Activated CD4-positive, alpha-beta T cell treated with anti-CD3 and anti-CD28 coated beads for 24 hours (primary cell): ENCODE results near the gene TRIO.
"Not testable (repeated sequence)": the region's sequence is repeated elsewhere in the genome, so short reads cannot be mapped to it uniquely, and the experiment has no call there.

Experiments
- DNase-seq, 2 donors: peaks; one replicate each; pipeline ENCODE4 v3.0.0-alpha.2; 2020; ENCODE audit warnings: low read depth in 2 of 2

Gene TRIO

GRCh38 chr5:14432931-14433589 lies 289.9 kb downstream of the TRIO start:
- DNase-seq, result no peak

GRCh38 chr5:14435481-14435880 lies 292.3 kb downstream of the TRIO start:
- DNase-seq, result no peak

- DNase-seq, result not testable (repeated sequence)
These were observed 293.0 kb downstream of the TRIO start for GRCh38 chr5:14436122-14436521.

GRCh38 chr5:14436801-14437542 lies 293.8 kb downstream of the TRIO start:
- no peak for DNase-seq

- DNase-seq, result no peak
These were observed 295.1 kb downstream of the TRIO start for GRCh38 chr5:14438195-14438606.

- DNase-seq, result no peak
These were observed 296.1 kb downstream of the TRIO start for GRCh38 chr5:14439087-14439871.

GRCh38 chr5:14440223-14440581 lies 297.1 kb downstream of the TRIO start:
- no peak for DNase-seq

GRCh38 chr5:14440582-14441431 lies 297.7 kb downstream of the TRIO start:
- DNase-seq, result no peak

GRCh38 chr5:14441641-14442040 lies 298.5 kb downstream of the TRIO start:
- no peak for DNase-seq

- DNase-seq, result no peak
These were observed 299.4 kb downstream of the TRIO start for GRCh38 chr5:14442536-14442935.

GRCh38 chr5:14443671-14444093 lies 300.5 kb downstream of the TRIO start:
- no peak for DNase-seq

- DNase-seq, result no peak
These were observed 301.0 kb downstream of the TRIO start for GRCh38 chr5:14444161-14444560.

- DNase-seq, result no peak
These were observed 301.9 kb downstream of the TRIO start for GRCh38 chr5:14445013-14445412.

- no peak for DNase-seq
These were observed 302.6 kb downstream of the TRIO start for GRCh38 chr5:14445576-14446290.

- no peak for DNase-seq
These were observed 305.1 kb downstream of the TRIO start for GRCh38 chr5:14447958-14448911.

- DNase-seq, result no peak
These were observed 306.0 kb downstream of the TRIO start for GRCh38 chr5:14449052-14449661.

GRCh38 chr5:14450018-14450524 lies 306.9 kb downstream of the TRIO start:
- DNase-seq, result no peak

GRCh38 chr5:14450742-14451141 lies 307.6 kb downstream of the TRIO start:
- DNase-seq, result no peak

GRCh38 chr5:14451871-14452270 lies 308.7 kb downstream of the TRIO start:
- DNase-seq, result no peak
